ENCODE data around the gene NTSR1.

NTSR1 gene

DNA sequence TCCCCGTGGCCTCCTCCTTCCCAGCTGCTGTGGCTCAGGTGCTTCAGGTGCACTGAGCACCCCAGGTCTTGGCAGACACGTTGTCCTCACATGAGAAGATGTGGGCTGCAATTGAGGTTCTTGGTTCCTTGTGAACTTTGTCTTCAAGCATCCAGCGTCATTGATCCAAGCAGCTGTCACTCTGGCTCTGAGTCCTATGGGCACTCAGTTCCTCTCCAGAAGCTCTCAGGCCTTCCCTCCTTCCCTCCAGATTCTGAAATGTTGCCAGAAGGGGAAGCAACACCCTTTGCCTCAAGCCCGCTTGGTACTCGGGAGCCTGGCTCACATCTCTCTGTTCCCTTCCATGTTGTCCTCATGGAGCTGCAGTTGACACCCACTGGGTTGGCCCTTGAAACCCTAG lies 79.2 kb downstream of the NTSR1 start:
- DNase-seq (ENCODE audit: low read depth): no peak

DNA sequence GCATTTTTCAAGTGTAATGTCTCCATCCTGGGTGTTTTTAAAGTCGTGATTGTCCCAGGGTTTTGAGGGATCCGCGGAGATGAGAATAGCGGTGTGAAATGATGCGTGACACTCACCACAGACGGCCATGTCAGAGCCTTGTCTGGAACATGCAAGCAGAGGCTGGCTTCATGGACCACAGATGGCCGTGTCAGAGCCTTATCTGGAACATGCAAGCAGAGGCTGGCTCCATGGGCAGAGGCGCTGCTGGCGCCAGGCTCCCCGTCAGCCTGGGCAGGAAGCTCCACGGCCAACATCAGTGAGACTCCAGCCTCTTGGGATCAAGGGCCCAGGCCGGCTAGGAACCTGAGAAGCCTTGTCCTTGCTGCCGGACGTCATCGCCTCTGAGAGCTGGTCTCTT lies 80.0 kb downstream of the NTSR1 start:
- no peak for DNase-seq (ENCODE audit: low read depth)

DNA sequence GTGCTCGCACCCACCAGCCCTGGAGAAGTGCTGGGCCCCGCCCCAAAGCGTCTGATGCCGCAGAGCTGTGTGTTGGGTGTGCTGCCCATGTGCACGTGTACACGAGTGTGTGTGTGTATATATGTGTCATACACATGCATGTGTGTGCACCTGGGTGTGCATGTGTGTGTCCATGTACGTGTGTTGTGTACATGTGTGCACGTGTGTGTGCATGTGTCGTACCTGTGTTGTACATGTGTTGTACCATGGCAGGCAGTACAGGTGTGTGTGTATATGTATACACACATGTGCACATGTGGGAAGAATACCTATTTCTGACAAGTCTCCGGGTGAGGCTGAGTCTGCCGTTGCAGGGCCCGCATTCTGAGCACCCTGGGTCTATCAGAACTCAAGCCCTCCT lies 81.4 kb downstream of the NTSR1 start:
- no peak for DNase-seq (ENCODE audit: low read depth)

DNA sequence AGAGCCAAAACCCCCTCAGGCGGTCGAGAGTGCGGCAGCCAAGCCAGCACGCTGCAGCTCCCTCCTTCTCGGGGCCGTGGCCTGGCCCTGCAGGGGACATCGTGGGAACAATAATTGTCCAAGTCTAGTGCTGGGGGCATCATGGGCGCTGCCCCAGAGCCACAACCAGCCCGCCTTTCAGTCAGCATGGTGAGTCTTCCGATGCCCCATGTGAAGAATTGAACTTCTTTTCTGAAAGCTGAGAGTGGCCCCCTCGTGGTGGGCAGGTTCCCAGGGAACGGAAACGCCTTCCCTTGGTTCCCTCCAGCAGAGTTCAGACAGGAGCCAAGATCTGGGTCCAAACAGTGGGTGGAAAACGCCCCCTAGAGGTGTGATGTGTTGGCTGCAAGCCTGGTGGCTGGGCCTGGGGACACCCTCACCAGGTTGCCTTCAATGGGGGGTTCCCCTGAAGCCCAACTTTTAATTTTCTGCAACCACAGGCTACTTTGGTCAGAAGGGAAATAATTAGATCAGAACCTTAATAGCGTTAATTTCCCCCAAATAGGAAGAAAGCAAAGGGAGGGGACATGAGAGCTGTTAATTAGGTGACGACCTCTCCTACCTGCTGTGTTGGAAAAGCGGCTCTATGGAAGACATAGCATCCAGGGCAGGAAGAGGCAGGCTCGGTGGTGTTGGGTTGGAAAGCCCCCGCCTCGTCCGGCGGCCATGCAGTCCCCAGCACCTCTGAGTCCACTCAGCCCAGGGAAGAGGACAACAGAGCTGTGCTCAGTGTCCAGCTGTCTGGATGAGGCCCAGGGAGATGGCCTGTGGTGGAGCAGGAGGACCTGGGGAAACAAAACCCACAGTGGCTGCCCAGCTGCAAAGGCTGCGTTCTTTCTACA lies 82.9 kb downstream of the NTSR1 start:
- peak; percentile 59 for DNase-seq (ENCODE audit: low read depth)

DNA sequence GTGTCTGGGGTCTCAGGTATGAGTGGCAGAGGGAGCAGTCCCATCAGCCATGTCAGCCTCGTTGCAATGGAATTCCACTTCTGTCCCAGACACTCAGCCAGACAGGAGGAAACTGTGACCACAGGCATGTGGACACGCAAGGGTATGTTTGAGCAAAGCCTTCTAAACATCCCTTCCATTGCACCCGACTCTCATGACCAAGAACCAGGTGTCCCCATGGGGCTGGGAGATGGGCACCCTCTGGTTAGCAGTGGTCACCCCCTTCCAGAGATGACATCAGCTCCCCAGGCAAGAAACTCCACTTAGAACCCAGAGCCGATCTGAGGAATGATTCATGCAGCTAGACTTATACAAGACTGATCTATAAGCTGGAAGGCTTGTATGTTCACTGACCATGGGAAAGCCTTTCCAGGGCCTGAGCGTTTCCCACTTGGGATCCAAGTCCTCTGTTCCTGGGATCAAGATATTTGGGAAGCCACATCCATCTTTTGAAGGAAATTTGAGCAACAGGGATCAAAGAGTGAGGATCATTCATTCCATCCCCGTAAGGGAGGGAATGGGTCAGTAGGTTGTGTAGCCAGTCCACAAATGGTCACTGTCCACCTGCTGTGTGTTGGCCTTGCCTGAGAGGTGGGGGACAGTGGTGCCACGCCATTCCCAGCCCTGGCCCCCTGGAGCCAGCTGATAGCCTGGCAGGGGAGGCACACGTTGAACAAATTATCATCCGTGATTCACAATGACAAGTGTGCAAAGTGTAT lies 83.7 kb downstream of the NTSR1 start:
- no peak for DNase-seq (ENCODE audit: low read depth)

DNA sequence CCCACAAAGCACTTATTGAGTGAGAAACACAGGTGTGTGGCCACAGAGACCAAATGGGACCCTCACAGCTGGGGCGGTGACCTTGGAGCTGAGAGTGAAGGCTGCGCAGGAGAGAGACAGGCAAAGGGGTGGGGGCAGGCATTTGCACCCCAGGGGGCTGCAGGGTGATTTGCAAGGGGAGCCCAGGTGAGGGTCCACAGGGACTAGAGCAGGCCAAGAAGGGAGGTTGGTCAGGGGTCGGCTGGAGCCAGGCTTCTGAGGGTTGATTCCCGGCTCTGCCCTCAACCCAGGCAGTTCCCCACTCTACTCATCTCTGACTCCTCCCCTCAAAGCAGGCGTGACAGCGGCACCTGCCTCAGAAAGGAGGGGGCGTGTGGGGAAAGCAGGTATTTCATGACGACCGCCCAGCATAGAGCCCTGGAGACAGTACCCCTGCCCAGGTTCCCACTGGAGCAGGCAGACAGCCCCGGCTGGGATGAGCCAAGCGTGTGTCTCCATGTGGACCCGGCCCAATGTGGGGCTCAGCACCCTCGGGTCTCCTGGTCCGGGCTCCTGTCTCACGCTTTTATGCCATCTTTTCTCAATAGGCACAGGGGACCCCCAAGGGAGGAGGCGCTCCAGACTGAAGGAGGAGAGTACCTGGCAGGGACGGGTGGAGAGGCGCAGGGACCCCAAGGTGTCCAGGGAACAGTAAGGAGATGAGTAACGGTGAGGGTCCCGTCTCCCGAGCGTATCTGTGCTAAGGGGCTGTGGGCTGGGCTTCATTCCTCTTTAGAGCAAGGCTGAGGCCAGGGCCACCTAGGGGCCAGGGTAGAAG lies 84.5 kb downstream of the NTSR1 start:
- DNase-seq (ENCODE audit: low read depth): no peak

DNA sequence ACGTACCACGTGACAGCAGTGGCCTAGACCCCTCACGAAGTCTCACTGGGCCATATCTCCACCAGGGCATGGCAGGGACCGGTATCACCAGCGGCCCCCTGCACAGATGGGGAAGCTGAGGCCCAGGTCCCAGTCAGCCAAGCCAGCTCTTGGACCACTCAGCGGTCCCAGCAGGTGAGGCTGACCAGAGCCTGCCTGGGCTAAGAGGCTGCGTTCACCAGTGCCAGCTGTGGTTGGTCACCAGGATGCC lies 85.0 kb downstream of the NTSR1 start:
- no peak for DNase-seq (ENCODE audit: low read depth)

DNA sequence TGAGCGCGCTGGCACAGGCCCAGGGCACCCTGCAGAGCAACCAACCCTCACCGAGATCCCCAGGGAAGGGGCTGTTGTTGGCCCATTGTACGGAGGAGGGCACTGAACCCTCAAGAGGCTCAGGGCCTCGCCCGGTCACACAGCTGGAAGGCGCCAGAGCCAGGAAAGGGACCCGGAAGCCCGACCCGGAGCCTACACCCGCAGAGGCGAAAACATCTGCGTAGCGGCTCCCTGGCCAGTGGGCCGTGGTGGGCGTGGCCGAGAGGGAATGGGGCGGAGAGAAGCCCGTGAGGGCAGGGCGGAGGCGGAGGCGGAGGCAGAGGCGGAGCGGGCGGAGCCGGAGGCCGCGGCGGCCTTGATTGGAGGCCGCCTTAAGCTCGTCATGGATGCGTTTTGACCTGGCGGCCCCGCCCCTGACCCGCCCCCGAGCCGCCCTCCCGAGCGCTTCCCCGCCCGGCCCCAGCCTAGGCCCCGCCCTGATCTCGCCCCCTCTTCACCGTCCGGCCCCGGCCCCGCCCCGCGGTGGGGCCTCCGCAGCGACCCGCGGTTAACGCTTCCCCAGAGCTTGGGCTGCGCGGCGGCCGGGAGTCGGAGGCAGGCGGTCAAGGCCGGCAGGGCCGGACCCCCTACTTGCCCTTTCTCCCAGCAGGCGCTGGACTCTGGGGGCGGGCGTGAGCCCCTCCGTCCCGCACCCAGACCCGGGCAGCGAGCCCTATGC lies 85.5 kb downstream of the NTSR1 start:
- DNase-seq (ENCODE audit: low read depth): peak; percentile 85

DNA sequence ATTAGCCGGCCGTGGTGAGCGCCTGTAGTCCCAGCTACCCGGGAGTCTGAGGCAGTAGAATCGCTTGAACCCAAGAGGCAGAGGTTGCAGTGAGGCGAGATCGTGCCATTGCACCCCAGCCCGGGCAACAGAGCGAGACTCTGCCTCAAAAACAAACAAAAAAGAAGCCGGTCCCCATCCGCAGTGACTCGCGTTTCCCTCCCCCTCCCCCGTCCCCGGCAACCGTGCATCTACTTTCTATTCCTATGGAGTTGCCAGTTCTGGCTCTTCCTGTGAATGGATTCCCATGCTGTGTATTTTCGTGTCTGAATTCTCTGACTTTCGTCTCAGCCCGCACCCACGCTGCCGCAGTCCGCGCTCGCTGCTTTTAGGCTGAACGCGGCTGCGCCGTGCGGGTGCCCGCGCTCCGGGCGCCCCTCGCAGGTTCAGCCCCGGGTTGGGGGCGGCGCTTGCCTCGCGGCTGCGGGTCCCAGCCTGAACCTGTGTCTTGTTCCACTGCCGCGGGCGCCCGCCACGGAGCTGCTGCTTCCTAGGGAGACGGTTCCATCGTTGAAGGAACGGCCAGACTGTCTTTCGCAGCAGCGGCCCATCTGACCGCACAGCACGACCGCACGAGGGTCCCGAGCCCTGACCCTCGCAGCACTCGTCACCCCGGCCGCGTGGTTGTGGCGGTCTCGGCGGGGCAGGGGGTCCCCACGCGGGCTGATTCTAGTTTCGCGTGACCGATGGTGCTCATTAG lies 86.6 kb downstream of the NTSR1 start:
- peak; percentile 51 for DNase-seq (ENCODE audit: low read depth)

DNA sequence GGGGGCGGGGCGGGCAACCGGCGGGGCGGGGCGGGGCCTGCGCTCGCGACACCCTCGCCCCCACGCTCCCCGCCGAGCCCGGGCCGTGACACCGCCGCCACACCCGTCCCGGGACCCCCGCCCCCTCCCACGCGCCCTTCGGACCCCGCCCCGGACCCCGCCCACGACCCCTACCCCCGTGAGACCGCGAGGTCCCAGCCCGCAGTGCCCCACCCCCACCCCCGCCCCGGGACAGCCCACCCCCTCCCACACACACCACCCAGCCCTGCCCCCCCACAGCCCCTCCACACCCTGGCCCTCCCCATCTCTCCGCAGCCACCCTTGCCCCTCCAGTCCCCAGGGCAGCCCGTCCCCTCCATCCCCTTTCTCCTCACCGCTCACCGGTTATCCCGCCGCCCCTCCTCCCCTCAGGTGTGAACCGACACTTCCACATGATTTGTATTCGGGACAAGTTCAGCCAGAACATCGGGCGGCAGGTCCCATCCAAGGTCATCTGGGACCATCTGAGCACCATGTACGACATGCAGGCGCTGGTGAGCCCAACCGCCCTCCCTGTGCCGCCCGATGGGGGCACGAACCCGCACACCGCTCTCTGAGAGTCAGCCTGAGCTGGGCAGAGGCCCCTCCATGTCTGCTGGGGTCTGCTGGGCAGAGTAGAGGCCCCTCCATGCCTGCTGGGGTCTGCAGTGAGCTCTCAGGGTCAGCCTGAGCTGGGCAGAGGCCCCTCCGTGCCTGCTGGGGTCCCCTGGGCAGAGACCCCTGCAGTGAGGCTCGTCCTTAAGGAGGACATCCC lies 88.3 kb downstream of the NTSR1 start:
- DNase-seq (ENCODE audit: low read depth): no peak

DNA sequence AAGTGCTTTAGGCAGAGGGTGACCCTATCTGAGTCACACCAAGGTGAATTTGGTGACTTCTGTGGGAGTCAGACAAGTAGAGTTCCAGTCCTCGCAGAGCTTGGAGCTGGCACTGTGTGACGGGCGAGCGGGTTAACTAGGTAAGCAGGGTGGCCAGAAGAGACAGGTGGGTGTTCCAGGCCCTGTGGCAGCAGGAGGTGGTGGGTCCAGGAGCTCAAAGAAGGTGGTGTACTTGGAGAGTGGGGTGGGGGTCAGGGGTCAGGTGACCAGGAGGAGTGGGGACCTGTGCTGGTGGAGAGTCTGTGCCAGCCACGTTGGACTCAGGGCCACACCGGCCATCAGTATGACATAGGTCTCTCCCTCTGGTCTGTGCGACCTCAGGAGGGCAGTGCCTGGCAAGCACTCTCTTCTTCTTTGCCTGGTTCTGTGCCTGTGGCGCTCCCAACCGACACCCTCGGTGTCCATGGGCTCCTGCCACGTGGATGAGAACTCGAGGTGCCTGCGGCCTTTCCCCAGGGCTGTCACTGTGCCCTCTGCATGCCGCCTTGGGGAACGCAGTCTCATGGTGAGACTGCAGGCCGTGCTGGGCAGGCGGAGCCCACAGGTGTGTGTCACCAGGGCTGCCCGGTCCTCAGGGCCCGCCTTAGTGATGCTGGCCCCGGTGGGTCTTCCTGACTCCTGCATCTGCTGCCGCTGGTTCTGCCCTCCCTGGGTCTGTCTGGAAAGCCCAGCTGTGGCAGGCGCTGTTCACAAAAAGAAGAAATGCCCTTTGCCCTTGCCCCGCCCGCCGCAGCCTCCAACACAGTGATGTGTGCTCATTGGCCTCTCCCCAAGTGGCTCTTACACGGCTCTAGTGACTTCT lies 89.3 kb downstream of the NTSR1 start:
- no peak for DNase-seq (ENCODE audit: low read depth)

DNA sequence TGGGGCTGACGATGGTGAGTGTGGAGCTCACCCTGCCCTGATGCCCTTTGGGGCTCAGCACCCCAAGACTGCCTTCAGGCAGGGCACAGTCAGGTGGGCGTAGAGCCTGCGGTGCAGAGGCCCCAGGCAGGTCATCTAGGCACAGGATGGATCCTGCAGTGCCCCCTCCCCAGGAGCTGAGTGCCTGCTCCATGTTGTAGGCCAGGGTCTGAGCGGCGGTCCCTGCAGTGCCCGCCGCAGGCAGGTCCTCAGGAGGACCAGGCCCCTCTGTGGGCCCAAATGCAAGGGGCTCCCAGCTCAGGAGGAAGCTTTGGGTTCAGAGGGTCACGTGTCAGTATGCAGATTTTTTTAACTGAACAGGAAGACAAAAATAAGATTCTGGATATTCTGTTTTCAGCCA lies 90.4 kb downstream of the NTSR1 start:
- no peak for DNase-seq (ENCODE audit: low read depth)

DNA sequence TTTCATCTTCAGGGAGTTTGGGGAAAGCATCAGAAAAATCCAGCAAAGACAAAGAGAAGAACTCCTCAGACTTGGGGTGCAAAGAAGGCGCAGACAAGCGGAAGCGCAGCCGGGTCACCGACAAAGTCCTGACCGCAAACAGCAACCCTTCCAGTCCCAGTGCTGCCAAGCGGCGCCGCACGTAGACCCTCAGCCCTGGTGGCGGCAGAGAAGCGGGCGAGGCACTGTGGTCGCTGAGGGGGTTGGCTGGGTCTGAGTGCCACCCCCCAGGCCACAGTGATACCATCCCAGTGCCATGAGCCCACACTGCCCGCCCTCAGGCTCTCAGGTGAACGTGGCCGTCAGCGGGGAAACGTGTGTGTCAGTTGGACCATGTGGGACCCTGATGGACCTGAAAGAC lies 90.8 kb downstream of the NTSR1 start:
- no peak for DNase-seq (ENCODE audit: low read depth)

DNA sequence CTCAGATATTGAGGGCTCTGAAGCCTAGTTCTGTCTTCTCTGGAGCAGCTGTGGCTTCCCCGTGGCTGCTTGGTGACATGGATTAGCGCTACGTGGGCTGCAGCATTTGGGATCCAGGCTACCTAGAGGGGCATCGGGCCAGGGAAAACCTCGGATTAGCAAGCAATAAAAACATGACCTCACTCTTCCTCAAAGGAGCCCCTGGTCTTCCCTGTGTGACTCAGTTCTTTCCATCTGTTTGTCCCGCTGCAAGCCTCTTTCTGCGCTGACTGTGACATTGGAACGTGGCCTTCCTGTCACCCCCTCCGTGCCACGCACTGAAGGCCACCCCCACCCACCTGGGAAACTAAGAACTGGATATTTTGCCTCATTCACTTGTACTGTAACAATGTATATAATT lies 91.2 kb downstream of the NTSR1 start:
- no peak for DNase-seq (ENCODE audit: low read depth)

DNA sequence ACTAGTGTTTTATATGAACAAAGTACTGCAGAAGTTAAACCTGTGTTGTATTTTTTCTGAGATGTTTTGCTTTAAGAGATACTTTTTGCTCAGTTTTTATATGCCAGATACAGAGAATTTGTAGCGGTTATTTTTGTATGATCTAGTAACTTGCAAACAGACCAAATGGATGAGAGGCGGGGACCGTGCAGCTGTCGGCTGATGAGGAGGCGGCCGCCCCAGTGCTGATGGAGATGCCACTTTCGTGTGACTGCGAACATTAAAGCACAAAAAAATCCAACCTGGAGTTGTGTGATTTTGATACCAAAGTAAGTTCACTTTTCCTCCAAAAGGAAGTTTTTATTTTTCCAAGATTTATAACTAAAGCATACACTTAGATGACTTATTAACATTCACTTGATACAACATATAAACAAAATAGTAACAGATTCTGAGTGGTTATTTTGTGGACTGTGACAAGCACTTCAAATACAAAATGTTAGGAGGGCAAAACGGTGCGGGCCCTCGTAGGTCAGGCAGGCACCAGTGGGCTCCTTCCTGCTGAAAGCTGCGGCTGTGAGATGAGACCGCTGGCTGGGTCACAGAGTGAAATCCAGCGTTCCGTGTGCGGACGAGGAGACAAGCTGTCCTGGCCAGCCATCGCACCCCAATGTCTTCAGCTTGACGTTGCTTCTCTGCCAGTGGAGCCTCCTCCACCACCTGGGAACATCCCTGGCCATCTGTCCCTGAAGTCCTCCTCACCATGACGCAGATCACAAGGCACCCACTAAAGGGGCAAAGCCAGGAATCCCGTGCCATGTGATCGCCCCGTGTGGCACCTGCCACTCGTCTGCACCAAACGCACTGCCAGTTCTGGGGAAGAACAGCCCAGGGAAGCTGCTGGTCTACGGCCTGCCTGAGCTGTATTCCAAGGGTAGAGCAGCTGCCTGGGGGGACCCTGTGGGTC lies 92.0 kb downstream of the NTSR1 start:
- no peak for DNase-seq (ENCODE audit: low read depth)

DNA sequence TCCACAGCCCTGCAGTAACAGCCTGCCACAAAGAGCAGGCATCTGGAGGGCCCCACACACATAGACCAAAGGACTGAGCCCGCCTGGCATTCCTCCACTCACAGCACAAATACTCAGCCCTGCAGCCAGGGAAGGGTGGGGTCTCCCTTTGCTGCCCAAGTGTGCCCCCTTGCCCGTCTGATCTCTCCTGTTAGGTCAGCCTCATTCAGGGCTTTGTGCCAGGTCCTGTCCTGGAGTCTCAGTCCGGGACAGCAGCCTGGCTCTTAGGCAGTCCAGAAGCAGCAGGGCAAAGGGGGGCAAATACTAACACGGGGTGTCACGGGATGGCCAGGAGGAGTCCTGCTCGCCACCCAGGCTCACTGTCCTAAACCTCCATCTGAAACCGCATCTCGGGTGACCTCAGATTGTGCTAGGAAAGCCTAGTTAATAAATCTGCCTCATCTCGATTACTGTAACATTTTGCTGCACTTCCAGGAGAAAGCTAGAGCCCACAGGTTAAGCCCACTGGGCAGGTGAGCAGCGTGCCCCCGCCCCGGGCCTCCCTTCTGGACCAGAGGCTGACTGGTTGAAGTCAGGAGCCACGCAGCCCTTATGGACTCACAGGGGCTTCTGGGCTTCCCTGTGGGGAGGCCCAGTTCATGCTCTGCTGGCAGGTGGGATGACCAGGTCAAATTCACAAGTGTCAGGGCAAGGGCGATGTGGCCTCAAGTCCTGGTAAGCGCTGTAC lies 92.8 kb downstream of the NTSR1 start:
- no peak for DNase-seq (ENCODE audit: low read depth)

DNA sequence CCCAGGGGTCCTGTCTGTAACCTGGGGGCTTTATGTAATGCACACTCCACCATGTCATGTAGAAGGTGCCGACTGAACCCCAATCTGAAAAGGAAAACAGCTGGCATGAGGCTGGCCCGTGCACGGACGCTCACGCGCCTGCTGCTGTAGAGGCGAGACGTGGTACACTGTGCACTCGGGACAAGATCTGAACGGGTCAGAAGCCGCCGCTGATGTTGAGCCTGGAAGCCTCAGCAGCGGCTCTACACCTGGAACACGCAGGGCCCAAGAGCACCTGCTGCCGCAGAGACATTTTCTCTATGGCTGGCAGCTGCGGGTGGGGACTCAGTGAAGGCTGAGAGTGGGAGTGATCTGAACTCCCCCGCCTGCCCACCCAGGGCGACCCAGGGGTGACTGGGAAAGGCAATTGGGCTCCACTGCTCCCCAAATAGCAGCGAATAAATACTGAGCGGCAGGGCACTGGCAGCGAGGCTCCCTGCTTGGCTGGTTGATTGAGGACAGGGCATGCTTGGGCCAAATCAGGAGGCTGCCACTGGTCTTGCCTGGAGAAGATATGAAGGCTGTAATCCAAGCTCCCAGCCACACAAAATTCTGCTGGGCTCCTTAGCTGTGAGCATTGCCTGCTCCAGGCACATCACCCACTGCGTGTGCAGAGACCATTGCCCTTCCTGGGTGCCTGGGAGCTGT lies 93.5 kb downstream of the NTSR1 start:
- DNase-seq (ENCODE audit: low read depth): no peak

All from activated gamma-delta T cell treated with anti-CD3 and anti-CD28 coated beads, Interleukin-2, amount 50 U/mL, for 16 hours (primary cell).